T-helper 2 cell (primary cell): Measurements from ENCODE around the gene MPP1.

ENCODE experiments used
- DNase-seq, 5 experiments: peaks; one replicate each; pipeline versions ENCODE4 v3.0.0 to v3.0.0-alpha.2; 2012 to 2022

The MPP1 gene

GRCh38 chrX:154730253-154730891 is 74.9 kb downstream of the MPP1 start:
- DNase-seq, result no peak

GRCh38 chrX:154729439-154729838 is 75.8 kb downstream of the MPP1 start:
- DNase-seq, result no peak
